Kidney glomerular epithelial cell (primary cell): Measurements from ENCODE around the gene TAPT1.
"Not testable (repeated sequence)": the region's sequence is repeated elsewhere in the genome, so short reads cannot be mapped to it uniquely, and the experiment has no call there.

ENCODE experiments used
- DNase-seq: peaks from one replicate; lab custom pipeline; 2025; lab: John Stamatoyannopoulos, UW

The TAPT1 gene, protein sequence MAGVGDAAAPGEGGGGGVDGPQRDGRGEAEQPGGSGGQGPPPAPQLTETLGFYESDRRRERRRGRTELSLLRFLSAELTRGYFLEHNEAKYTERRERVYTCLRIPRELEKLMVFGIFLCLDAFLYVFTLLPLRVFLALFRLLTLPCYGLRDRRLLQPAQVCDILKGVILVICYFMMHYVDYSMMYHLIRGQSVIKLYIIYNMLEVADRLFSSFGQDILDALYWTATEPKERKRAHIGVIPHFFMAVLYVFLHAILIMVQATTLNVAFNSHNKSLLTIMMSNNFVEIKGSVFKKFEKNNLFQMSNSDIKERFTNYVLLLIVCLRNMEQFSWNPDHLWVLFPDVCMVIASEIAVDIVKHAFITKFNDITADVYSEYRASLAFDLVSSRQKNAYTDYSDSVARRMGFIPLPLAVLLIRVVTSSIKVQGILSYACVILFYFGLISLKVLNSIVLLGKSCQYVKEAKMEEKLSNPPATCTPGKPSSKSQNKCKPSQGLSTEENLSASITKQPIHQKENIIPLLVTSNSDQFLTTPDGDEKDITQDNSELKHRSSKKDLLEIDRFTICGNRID

GRCh38 chr4:16225863-16226815 is at the start of gene TAPT1:
Gene TAPT1, minus strand, starts transcription at chr4:16226471. Its CDS starts 14 bp downstream, at chr4:16226457.
- DNase-seq = peak; percentile 21

DNA sequence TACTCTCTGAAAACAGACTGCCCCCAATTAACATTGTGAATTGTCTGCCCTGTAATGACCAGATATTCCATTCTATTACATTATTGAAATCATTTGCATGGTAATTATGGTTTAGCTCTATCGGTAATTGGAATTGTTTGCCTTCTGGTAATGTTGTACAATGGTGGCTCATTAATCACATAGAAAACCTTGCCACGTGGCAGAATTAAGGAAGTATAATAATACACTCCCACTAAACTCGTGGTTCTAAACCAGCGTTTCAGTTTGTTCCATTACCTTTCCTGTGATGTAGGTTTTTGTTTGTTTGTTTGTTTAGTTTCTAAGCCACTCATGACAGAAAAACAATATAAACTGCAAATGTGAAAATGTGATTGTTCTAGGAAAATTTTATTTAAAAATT is 45.1 kb upstream of the TAPT1 start:
- DNase-seq = no peak

- DNase-seq = no peak
These were observed 44.4 kb upstream of the TAPT1 start for GRCh38 chr4:16270454-16271328.

GRCh38 chr4:16269742-16270453 is 43.6 kb upstream of the TAPT1 start:
- not testable (repeated sequence) for DNase-seq

- no peak for DNase-seq
These were observed 43.0 kb upstream of the TAPT1 start for GRCh38 chr4:16269240-16269639.

GRCh38 chr4:16268290-16268689 is 42.0 kb upstream of the TAPT1 start:
- DNase-seq = no peak

GRCh38 chr4:16267639-16268038 is 41.4 kb upstream of the TAPT1 start:
- no peak for DNase-seq

DNA sequence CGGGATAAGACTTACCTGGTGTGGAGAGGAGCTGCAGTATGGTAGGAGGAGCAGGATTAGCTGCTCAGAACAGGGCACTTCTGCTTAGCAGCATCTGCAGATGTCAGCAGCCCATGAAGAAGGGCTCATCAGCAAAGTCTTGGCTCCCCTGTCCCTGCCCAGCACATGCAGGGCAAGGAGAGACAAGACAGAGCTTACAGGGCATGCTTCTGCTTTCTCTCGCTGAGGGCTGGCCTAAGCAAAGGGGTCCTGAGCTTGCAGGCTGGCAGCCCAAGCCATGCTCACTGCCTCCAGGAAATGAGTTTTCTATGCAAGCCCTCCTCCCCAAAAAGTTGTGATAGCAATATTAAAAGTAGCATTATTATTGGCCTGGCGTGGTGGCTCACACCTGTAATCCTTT is 39.5 kb upstream of the TAPT1 start:
- no peak for DNase-seq

DNA sequence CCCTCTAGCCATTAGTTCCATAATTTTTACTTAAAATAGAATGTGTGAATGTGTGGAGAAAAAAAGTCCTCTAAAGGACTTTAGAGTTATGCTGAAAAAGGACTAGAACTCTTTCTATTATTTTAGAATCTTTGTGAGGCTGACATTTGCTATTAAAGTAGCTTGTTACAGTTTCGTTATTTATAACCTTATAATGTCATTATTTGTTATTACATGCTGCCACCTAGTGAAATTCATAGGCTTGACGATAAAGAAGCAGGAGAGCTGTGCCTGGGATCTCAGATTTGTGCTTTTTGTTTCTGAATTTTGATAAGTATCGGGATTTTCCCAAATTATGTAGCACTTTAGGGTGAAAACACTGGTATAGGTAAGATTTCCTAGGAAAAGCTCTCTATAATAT is 38.5 kb upstream of the TAPT1 start:
- DNase-seq = peak; percentile 73

DNA sequence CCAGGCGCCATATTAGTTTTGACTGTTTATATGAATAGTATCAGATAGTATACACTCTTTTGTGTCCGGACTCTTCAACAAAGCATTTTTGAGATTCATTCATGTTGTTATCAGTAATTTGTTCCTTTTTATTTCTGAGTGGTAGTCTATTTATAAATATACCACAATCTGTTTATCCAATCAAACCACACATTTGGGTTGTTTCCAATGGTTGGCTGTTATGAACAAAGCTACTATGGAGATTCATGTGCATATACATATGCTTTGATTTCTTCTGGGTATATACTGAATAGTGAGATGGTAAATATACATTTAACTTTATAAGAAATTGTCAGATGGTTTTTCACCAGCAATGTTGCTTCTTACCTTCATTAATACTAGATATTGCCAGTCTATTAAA is 36.8 kb upstream of the TAPT1 start:
- no peak for DNase-seq

DNA sequence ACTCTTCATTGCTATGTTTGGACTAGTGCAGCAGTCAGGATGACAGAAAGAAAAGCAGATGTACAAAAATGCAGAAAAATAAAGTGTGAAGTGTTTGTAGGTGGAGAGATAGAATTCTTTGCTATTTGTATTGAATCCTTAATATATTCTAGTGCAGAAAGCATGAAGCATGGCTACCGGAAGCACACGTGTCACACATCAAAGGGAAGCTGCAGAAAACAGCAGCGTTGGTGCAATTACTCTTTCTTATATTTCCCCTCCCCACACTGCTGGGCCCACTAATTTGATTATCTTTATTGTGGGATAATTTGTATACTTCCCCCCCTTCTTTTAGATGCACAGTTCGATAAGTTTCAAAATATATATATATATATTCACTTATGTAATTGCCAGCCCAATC is 35.9 kb upstream of the TAPT1 start:
- DNase-seq = no peak

DNA sequence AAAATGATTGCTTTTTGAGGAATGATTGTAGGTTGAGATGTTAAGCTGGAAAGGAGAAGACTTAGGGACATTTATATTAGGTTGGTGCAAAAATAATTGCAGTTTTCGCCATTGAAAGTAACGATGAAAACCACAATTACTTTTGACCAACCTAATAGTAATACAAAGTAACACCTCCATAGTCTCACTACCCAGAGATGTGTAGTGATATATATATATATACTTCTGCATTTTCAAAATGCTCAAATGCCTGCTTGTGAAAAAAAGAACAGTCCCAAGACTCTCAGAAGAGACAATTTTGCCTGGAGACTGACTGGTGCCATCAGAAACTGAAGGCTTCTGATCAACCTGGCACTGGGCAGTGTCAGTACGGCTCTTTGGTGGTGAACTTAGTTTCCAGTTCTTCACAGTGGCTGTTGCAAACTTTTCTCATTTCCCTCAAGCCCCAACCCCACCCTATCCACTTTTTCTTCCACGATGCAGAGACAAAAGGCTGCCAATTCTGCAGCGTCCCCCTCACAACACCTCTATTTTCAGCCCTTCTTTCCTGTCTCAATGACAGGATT is 35.1 kb upstream of the TAPT1 start:
- no peak for DNase-seq

DNA sequence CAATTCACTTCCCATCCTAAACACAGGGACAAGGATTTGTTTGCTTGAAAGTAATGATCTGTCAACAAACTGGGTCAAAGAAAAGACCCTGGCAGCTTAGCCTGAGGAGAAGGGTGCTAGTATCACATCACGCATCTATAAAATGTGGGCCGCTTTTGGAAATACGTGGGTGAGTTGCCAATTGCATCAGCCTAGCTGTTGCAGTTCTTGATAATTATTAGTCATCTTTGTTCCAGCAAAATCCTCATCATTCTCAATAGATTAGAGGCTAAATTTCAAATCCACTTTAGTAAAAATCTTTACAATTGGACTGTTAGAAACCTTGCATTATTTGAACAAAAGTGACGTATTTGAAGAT is 33.6 kb upstream of the TAPT1 start:
- no peak for DNase-seq

DNA sequence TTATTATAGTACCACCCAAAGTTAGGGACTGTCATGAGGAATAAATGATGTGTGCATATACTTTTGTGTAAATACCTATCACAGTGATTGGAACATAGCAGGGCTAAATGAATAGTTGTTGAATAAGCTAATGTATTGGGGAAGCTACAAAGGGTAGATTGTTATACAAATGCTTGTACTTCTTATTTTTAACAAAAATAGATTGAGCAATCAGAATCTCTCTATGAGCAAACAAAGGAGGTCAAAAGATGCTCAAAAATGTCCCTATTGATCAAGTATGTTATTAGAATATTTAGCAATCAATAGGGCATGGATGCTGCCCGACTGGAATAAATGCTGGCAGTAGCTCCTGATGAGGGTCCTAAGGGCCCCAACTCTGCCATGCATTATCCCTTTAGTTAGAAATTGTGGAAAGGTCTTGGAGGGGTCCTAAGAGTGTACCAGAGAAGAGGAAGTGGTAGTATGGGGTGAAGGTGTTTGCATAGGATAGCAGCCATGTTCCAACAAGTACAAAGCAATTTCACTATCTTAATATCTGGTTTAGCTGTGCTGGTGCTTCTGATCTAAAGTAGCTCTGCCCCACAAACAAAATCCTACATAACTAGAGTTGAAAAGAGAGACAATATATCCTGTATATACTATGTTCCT is 33.1 kb upstream of the TAPT1 start:
- DNase-seq = no peak

GRCh38 chr4:16257611-16258010 is 31.3 kb upstream of the TAPT1 start:
- no peak for DNase-seq

DNA sequence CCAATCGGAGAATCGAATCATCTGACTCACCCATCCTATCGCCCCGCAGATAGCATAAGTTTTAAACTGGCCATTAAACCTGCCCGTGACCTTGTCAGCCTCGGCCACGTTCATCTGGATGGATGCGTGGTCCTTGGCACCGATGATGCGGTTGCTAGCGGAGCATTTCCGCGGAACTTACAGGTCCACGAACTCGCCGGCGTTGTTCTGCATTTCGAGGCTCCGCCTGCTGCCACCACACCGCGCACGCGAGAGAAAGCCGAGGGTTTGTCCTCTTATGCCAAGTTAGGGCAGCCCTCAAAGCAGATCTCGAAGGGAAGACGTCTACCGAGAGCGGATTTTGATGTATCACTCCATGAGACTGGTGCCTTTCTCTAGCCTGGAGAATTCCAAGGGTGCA is 30.1 kb upstream of the TAPT1 start:
- DNase-seq = no peak

DNA sequence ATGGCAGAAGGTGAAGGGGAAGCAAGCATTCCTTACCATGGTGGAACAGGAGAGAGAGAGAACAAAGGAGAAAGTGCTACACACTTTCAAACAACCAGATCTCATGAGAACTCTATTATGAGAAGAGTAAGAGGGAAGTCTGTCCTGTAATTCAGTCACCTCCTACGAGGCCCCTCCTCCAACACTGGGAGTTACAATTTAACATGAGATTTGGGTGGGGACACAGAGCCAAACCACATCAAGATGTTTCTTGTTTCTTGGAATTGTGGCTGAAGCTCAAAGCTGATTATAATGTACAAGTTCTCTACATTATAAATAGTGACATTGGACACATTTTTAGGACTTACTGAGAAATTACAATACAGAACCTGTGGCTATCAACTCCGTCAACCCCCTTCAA is 29.5 kb upstream of the TAPT1 start:
- DNase-seq = no peak

- peak; percentile 80 for DNase-seq
These were observed 27.1 kb upstream of the TAPT1 start for GRCh38 chr4:16253127-16253960.

DNA sequence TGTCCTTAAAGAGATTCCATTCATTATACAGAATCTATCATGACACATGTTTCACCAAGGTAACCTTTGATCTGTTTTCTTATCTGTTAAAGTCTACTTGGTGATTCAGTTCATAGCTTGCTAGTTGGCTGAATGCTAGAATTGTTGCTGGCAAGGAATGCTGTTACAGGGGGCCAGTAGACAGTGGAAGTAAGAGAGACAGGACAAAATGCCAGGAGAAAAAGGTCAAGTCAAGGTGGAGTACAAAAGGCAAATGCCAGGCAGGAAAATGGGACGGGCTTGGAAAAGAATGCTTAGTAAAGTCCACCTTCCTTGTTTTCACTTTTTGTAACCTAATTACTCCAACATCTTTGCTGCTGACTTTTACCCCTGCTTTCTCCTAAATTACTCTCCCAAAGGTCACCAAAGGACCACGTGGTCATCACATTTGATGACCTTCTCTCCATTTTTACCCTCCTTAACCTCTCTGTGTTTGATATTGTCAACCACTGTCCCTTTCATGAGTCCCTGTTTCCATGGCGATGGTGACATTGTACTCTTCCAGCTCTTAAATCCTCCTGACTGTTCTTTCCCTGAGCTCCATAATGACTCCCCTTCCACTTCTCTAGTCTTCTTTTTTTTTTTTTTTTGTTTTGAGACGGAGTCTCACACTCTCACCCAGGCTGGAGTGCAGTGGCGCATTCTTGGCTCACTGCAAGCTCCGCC is 24.5 kb upstream of the TAPT1 start:
- DNase-seq = peak; percentile 92
